ENCODE measurements around the gene ENOX1.
A peak's percentile ranks its signal among the peaks of the same experiment; 100 is the strongest.
"Not testable (repeated sequence)": the region's sequence is repeated elsewhere in the genome, so short reads cannot be mapped to it uniquely, and the experiment has no call there.

ENOX1 gene

DNA sequence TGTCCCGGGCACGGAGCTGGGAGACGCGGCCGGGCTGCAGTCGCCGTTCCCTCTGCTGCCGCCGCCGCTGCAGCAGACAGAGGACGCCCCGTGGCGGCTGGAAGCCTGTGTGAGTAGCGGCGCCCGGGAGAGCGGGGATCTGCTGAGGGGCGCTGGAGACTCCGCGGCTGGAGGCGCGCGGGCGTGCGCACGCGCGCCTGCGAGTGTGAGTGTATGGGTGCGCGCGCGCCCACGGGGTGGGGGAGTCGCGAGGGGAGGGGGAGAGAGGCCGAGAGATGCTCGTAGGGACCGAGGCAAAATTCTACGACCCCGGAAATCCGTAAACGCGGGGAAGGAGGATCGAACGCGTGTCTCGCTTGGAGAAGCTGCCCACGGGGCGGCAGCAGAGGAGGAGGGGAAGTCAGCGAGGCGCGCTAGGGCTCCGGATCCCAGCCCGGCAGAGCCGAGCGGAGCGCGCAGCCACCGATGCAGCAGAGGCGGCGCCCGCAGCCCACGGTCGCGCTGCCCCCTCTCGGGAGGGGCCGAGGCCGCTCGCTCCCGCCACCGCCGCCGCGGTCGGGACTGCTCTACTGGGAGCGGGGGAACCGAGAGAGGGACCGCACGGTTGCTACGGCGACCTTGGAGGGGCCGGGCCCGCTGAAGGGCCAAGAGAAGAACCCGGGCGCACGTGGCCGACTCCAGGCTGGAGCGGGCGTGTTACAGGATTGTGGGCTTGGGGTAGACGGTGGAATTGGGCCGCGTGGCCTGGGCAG, at the start of gene ENOX1:
Gene ENOX1 (minus strand): TSS at position 207 of the 752 bp plus-strand sequence.
- peak; percentile 77 for DNase-seq

DNA sequence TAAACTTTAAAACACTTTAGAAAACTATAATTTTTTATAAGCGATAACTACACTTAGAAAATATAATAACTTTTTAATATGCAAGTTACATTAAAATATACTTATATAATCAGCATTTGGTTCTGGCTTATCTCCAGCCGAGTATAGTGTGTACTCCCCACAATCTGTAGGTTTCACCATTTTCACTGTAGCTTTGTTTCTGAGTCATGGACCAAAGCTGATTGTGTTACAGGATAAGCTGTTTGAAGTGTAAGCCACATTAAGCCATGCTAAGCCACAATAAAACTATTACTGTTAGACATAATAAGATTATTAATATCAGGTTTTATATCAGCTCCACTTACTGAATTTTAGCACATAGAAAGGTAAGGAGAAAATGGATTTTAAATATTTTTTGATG, 48.9 kb upstream of the ENOX1 start:
- DNase-seq = no peak

DNA sequence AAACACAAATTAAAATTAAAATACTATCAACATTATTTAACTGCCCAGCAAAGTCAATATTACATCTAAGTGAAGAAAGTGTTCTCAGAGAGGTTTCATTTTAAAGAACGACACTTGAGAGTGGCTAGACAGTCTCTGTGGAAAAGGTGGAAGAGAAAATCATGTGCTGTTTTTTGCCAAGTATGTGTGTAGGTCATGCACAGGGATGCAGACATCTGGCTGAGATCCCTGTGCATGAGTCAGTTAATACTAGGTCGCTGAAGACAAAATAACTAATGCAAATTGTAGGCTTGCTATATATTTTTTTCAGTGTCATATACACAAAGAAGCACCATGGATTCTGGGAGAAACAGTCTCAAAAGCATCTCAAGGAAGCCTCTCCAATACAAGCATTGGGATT, 44.3 kb upstream of the ENOX1 start:
- no peak for DNase-seq

DNA sequence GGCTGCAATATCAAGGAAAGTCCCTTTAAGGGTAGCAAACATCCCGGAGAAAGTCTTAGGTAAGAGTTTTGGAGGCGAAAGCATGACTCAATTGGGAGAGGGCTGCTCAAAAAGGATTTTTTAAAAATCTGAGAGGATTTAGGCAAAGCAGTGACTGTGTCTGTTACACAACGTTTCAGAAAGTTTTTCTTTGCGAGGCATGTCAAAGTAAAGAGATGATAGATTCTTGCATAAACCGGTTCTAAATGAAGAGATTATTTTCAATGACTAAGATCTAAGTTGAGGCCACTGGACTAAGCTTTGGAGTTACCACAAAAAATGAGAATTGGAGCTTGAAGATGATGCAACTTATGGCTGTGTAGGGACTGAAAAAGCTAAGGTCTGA, 43.7 kb upstream of the ENOX1 start:
- DNase-seq = no peak

DNA sequence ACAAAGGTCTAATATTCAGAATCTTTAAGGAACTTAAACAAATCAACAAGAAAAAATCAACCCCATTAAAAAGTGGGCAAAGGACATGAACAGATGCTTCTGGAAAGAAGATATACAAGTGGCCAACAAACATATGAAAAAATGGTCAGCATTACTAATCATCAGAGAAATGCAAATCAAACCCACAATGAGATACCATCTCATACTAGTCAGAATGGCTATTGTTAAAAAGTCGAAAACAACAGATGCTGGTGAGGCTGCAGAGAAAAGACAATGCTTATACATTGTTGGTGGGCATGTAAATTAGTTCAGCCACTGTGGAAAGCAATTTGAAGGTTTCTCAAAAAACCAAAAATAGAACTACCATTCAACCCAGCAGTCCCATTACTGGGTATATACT, 37.9 kb upstream of the ENOX1 start:
- not testable (repeated sequence) for DNase-seq

DNA sequence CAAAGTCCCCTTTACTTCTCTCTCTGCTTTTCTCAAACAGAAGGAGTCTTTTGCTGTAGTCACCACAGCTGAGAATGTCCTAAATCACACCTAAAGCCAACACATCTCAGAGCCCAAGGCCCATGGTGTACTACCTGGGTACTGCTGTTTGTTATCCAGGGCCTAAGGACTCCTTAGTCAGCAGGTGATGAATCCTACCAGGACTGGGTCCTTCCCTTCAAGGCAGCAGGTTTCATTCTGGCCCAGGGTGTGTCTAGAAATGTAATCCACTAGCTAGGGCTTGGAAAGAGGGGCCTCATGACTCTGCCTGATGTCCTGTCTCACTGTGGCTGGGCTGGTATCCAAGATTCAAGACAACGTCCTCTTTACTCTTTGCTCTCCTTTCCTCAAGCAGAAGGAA, 36.2 kb upstream of the ENOX1 start:
- no peak for DNase-seq

DNA sequence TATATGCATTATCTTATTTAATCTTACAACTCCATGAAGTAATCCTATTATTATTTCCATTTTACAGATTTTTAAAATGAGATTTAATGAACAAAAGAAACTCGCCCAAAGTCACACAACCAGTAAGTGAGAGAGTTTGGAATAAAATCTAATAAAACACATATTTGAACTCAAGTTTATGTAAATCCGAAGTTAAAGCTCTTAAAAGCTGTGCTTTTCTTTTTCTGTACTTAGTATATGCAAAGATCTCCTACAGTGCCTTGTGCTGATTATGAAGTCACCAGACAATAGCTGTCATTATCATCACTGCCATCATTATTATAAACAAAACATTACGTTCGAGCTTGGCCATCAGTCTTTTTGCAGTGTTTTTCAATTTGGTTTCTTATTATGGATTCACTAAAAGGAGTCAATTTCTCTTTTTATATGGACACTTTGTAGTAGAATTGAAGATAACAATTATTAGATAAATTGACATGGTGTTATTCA, 29.7 kb upstream of the ENOX1 start:
- no peak for DNase-seq

DNA sequence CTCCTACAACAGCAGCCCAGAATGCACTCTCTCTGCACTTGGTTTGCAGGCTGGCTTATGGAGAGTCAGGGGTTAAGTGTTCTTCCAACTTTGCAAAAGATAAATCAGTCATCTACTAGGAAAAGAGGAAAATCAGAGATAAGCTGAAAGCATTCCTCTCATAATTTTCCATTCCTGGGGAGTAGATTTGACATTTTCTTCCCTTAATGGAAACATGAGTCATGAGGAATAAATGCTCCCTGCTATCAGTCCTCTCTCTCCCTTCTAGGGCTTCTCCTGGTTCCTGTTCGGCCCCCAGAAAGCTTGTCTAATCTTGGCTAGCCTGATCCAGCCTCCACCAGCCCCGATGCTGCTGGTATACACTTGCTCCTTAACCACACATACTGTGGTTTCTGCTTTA, 28.4 kb upstream of the ENOX1 start:
- DNase-seq = no peak

DNA sequence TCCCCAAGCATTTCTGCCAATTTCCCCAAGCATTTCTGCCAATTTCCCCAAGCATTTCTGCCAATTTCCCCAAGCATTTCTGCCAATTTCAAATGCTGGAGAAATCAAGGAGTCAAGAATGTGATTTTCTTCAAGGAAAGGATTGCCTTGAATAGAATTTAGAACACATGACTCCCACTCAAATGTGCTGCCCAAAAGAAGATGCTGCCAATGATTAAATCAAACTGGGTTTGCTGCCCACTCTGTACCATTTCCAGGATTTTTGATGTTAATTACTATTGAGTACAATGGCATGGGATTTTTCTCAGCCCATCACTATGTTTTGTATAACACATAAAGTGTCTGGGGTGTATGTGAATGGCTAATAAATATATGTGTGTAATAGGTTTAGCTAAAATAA, 21.9 kb upstream of the ENOX1 start:
- no peak for DNase-seq

DNA sequence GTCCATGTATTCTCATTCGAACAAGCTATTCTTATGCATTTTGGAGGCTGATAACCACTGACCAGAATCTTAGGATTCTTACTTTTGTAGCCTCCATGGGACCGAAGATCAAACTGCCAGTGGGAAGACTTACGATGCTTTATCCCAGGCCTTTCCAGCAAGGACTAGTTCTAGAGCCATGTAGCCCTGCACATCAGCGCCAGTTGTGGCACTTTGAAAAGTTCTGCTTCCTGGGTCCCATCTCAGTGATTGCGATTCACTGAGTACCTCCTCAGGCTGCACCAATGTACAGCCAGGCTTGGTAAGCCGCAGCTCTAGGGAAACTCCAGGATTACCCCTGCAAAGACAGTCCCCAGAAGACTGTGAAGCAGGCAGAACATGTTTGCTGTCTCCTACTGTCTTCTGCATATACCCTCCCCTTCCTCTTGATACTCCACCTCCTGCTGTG, 18.9 kb upstream of the ENOX1 start:
- no peak for DNase-seq

DNA sequence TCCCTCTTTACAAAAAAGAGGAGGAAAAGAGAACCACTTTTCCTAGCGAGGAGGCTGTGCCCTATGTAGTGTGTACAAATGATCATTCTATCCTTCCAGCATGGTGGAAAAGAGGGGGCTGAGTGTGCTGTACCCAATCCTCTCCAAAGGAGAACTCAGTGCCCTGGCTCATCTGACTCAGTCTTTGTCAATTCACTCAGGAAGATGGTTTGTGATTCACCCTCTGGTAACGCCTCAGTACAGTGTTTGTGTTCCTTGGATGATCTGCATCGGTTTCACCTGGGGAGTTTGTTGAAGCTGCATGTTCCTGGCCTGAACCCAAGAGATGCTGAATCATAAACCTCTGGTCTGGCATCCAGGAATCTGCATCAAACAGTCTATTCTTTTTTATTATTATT, 18.3 kb upstream of the ENOX1 start:
- peak; percentile 33 for DNase-seq

DNA sequence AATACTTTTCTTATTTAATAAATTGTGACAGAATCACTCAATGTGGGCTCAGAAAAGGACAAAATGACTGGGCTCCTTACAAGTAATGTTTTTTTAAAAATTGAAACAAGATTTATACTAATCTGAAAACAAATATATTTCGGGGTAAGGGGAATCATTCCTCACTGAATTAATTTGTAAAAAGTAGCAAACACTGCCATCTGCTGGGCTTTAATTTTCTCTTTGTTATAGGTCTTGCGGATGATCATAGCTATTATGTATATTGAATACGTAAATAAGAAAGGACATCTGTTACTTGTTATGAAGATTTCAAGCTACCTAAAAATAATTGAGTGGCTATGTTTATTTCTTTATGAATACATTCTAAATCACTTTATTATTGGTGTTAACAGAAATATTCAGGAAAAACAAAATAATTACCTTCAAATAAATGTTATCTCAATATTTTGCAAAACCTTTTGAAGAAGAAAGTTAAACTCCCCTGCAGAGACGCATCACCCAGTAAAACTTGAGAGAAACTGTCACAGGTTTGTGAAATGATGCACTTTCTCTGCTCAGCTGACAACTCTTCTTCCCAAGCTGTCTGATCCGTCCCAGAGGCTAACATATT, 17.8 kb upstream of the ENOX1 start:
- DNase-seq = no peak

DNA sequence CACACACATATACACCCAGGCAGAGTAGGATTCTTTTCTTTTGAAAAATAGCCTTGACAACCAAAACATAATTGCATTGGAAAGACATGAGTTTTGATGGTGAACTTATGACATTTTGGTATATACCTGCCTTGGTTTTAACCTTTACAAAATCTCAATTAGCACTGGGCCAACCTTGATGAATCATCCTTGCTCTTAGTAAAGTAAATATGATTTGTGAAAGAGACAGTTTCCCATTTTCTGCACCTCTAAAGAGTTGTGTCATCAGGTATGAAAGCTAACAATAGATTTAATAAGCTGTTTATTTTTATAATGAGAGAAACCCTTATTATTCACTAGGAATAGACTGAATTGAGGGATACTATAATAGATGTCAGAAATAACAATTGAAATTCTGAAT, 15.7 kb upstream of the ENOX1 start:
- no peak for DNase-seq

DNA sequence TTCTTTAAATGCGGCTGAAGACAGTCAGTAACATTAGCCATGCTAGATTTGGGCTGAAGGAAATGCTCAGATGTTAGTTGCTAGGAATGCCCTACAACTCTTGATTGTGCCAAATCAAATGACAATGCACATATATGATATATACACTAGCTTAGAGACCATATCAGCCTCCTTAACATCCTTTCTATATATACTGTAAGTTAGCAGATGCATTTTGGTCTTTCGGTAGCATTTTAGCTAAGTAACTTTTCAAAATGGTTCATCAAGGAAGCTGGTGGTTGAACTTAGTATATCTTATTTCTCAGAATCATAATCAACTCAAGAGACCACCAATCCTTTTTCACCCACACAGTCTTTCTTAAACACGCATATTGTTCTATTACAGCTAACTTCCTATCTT, 14.1 kb upstream of the ENOX1 start:
- no peak for DNase-seq

DNA sequence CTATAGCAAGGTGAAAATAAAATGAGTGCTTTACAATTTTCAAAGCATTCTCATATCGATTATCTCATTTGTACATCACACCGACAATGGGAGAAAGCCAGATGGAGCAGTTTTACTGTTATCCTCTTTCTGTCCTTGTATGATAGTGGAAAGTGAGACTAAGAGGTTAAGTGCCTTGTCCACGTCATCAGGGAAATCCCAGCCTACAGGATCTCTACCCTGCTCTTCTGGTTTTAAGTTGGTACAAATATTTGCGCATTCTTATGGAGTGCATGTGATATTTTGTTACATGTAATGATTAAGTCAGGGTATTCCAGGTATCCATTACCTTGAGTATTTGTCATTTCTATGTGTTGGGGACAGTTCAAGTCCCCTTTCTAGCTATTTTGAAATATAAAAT, 12.4 kb upstream of the ENOX1 start:
- DNase-seq = no peak

DNA sequence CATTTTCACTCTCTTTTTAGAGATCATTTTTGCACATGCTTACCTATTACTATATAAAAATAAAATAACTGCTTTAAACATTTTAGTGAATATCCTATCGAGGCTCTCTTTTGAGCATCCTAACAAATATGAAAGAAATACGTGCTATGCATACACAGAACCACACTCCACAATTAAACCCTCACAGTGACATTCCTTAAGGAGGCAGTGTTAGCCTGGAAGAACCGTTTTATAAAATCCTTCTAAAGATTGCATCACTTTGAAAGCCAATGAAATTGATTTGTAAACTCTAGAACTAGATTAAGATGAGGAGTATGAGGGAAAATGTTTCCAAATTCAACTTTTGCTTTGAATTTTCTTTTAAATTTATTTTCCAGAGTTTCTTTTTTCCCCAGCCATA, 11.1 kb upstream of the ENOX1 start:
- no peak for DNase-seq

DNA sequence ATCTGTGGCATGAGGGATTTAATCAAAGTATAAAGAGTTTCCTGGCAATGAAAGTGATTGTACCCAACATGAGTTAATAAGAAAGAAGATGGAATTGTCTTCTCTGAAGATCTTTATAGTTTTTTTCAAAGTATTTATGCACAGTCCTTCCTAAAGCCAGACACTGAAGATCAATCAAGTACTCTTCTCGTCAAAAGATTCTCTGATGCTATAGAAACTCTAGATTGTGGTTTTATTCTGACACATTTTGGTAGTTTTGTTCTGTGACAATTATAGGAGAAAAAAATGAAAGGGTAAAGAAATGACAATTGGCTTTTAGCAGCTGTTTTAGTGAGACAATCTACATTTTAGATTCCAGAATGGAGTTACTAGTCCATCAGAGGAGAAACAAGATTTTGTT, 10.4 kb upstream of the ENOX1 start:
- DNase-seq = no peak

DNA sequence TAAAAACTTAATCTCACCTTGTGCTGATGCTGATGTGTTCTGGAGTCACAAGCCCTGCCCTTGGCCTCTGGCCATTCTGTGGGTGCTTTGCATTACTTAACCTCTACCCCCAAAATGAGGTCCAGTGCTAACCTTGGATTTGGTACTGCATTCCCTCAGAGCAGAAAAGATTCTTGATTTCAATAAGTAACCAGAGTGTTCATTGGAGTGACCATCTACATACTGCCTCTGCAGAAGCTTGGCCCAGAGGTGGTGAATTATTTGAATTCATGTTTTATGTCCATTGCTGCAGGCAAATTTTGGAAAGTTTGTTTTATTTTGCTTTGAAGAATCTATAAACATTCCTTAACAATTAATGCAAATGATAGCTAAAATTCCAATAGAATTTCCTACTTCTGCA, 7.6 kb upstream of the ENOX1 start:
- no peak for DNase-seq

DNA sequence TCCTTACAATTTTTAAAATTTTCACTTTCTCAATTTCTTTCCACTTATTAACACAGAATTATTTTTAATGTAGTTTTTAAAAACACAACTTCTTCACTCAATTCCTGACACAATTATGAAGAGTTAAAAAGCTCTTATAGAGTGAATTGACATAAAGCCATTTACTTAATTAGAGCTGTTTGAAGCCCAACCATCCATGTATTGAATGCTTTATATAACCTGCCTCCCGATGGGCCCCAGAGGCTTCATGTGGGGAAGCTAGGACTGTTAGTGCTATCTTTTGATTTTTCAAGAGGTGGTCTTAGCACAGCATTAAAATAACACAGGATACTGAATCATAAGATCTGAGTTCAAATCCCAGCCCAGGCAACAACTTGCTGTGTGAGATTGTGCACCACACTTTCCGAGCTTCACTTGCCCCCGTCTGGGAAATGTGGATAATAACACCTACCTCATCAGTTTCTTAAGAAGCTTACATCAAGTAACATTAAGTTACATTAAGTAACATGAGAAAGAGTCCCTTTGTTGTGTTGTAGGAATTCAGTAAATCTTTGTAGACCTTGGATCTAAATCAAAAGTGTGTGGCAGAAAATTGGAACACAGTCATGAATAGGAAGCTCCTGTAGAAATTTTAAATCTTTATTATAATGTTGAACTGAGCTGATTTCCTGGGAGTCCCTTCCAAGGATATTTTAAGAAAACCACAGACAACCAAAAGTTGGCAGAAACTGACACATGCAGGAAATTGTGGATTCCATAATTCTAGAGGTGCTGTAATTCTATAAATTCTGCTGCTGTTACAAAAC, 5.5 kb upstream of the ENOX1 start:
- DNase-seq = no peak

DNA sequence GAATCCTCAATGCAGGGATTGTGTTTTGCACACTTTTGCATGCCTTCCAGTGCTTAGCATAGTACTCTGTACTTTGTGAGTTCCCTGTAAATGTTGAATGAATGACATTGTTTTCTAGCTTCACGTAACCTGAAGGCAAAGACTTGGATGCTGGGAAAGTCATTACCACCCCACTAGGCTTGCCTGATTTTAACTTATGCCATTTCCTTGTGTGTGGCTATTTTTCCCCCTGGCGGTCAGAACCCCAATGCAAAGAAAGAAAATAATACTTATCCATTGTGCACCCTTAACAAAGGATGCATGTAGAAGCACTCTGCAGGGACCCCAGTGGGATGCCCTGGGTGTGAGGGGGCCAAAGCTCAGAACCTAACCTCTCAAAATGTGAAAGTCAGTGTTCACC, 1.2 kb upstream of the ENOX1 start:
- DNase-seq = peak; percentile 27

DNA sequence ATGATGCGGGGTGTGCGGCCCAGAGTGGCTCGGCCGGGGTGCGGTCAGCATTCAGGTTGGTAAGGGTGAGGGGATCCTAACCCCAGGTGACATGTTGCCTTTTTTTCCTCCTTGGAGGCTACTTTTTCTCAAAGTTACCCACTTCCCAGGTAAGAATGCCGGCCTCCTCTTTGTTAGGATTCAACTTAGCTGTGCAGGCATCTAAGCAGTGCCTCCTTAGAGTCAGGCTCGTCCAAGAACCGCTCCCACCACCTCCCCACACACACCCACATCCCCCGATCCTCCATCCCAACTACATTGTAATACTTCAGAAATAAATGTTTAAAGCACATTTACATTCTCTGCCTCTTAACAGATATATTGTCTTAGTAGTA, 733 bp upstream of the ENOX1 start:
- no peak for DNase-seq

DNA sequence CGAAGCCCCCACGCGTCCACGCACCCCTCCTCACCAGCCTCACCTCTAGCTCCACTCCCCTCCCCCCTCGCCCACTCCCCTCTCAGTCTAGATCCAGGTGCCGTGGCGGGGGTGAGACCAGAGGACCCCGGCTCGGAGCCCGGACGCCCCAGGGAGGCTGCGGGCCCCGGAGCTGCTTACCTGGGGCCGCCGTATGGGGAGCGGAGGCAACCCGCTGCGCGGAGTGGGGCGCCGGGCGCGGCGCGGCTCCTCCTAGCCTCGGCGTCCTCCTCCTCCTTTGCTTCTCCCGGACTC, 353 bp downstream of the ENOX1 start:
- DNase-seq = no peak

DNA sequence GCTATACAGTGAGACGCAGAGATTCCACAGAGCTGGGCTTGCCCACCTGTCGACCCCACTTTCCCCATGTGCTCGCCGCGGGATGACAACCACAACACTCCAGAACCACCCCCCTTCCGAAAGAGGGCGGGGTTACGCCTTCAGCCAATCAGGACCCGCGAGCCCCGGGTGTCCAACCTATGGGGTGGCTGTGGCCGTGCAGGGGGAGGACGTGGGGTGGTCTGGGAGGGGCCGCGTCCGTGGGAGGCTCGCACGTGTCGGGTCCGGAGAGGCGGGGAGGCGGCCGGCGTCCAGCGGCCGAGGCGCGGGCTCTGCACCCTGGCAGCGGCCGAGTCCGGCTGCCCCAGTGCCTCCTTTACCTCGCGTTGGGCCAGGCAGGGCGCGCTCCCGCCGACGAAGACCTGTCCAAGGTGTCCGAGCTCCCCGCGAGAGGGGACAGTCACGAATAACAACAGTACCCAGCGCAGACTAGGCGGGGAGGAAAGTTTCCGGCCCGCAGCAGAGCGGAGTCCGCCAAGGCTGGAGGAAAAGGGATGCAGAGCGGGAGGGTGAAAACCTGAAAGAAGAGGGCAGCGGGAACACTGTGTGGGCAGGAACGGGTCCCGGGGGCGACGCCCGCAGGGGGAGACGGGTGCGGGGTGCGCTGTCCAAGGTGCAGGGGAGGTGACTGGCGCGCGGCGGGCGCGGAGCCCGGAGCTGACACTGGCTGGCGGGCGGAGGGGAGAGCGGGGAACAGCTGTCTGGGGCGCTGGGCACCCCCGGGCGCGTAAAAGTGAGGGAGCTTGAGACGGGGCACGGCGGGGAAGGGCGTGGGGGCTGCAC, 911 bp downstream of the ENOX1 start:
- peak; percentile 23 for DNase-seq
